ENCODE results near the gene ITPRID1.
"Not testable (repeated sequence)": the region's sequence is repeated elsewhere in the genome, so short reads cannot be mapped to it uniquely, and the experiment has no call there.

Gene ITPRID1

DNA sequence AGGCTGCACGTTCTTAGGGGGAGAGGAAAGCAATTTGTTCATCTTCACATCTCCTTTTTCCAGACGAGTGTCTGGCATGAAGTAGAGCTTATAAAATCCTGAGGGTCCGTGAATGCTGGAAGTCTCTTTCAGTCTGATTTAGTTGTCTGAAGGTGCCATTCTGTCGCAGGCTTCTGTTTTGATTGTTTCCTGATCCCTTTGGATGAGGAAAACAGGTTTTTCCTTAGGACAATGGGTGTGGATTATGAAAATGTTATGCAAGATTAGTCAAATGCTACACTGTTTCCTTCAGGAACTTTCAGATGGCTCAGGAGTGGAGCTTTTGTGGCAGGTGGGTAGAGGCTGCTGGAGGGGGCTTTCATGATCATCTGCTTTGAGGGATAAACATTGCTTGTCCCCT, at the start of gene ITPRID1:
TSS of gene ITPRID1 (plus strand) at position 301 of the 400 bp plus-strand sequence. CDS start 38,935 bp downstream, outside the sequence.
- no peak within 1 kb of the TSS for H3K9ac ChIP-seq (ENCODE audit: low read length)
- H3K9me3 ChIP-seq (ENCODE audit: insufficient read depth, low read length), result no peaks in the 10 kb centered on the region
- H2AFZ ChIP-seq (ENCODE audit: low read depth, low read length), result no peak within 1 kb of the TSS
- H3K27ac ChIP-seq (ENCODE audit: low read length), result no peak within 1 kb of the TSS
- TF ChIP-seq, protein P1, sequence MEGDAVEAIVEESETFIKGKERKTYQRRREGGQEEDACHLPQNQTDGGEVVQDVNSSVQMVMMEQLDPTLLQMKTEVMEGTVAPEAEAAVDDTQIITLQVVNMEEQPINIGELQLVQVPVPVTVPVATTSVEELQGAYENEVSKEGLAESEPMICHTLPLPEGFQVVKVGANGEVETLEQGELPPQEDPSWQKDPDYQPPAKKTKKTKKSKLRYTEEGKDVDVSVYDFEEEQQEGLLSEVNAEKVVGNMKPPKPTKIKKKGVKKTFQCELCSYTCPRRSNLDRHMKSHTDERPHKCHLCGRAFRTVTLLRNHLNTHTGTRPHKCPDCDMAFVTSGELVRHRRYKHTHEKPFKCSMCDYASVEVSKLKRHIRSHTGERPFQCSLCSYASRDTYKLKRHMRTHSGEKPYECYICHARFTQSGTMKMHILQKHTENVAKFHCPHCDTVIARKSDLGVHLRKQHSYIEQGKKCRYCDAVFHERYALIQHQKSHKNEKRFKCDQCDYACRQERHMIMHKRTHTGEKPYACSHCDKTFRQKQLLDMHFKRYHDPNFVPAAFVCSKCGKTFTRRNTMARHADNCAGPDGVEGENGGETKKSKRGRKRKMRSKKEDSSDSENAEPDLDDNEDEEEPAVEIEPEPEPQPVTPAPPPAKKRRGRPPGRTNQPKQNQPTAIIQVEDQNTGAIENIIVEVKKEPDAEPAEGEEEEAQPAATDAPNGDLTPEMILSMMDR (IDR thresholded peaks at IDR 0.05; ENCODE audit: low read depth, low read length), result no peak
- no peak for TF ChIP-seq EZH2phosphoT487 (IDR thresholded peaks at IDR 0.05; ENCODE audit: low read depth)
- no peaks in the 10 kb centered on the region for H3K4me1 ChIP-seq (ENCODE audit: low read length)
- no peaks in the 10 kb centered on the region for H4K20me1 ChIP-seq (ENCODE audit: insufficient read depth, low read length)
- no peaks in the 10 kb centered on the region for H3K79me2 ChIP-seq (ENCODE audit: low read length)
- no peaks in the 10 kb centered on the region for H3K36me3 ChIP-seq (replicated peaks; ENCODE audit: low read depth, low read length)
- H3K4me3 ChIP-seq (ENCODE audit: low read length), result no peak within 1 kb of the TSS
- H3K27me3 ChIP-seq (ENCODE audit: low read depth, low read length), result no peaks in the 10 kb centered on the region
- no peak within 1 kb of the TSS for H3K4me2 ChIP-seq (ENCODE audit: low read length)

DNA sequence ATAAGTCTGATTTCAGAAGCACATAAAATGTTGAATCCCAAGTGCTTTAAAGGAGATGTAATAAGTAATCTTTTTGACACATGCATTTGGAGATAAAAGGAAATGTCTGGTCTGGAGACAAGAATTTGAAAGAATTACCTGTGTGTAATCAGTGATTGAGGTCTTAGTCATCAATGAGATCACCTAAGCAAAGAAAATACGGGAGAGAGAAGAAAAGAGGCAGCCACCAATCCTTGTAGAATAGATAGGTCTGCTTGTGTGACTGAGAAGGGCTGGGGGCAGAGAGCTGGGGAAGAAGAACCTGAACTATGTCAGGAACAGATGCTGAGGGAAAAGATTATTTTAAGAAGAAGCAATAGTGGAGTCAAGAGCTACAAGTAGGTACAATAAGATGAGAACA, 49.3 kb upstream of the ITPRID1 start:
- H3K9me3 ChIP-seq (ENCODE audit: insufficient read depth, low read length), result no peaks in the 10 kb centered on the region
- no peak overlapping the region for H3K9ac ChIP-seq (ENCODE audit: low read length)
- H3K4me2 ChIP-seq (ENCODE audit: low read length), result no peak overlapping the region
- H3K4me3 ChIP-seq (ENCODE audit: low read length), result no peak overlapping the region
- H4K20me1 ChIP-seq (ENCODE audit: insufficient read depth, low read length), result no peaks in the 10 kb centered on the region
- no peak overlapping the region for H3K27ac ChIP-seq (ENCODE audit: low read length)
- no peaks in the 10 kb centered on the region for H3K4me1 ChIP-seq (ENCODE audit: low read length)
- H2AFZ ChIP-seq (ENCODE audit: low read depth, low read length), result no peak overlapping the region
- TF ChIP-seq, protein P1 (IDR thresholded peaks at IDR 0.05; ENCODE audit: low read depth, low read length), result no peak
- no peak for TF ChIP-seq EZH2phosphoT487 (IDR thresholded peaks at IDR 0.05; ENCODE audit: low read depth)
- H3K79me2 ChIP-seq (ENCODE audit: low read length), result no peaks in the 10 kb centered on the region
- H3K27me3 ChIP-seq (ENCODE audit: low read depth, low read length), result 0 out of 2 replicates have a peak, but pooled peaks cover 9% of the 10 kb centered on the region
- H3K36me3 ChIP-seq (replicated peaks; ENCODE audit: low read depth, low read length), result no peaks in the 10 kb centered on the region

DNA sequence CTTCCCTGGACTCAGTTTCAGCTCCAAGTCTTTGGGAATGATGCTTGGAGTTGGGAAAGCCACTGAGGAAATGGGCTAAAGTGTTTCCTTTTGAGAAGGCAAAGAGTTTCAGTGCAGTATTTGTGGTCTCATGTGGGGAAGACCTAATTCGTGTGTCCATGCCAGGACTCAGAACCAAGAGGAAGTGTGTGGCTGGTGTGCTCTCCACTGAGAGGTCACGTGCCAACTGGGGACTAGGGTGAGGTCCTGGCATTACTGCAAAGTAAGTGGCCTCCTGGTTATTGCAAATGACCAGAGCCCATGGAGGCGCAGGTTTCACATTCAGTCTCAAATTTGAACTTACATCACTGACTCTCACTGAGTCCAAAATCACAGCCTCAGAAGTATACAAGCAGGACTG, 48.6 kb upstream of the ITPRID1 start:
- H2AFZ ChIP-seq (ENCODE audit: low read depth, low read length), result no peak overlapping the region
- TF ChIP-seq EZH2phosphoT487 (IDR thresholded peaks at IDR 0.05; ENCODE audit: low read depth), result no peak
- TF ChIP-seq, protein P1 (IDR thresholded peaks at IDR 0.05; ENCODE audit: low read depth, low read length), result no peak
- H3K9ac ChIP-seq (ENCODE audit: low read length), result no peak overlapping the region
- no peak overlapping the region for H3K27ac ChIP-seq (ENCODE audit: low read length)
- no peaks in the 10 kb centered on the region for H3K79me2 ChIP-seq (ENCODE audit: low read length)
- no peaks in the 10 kb centered on the region for H3K4me1 ChIP-seq (ENCODE audit: low read length)
- no peaks in the 10 kb centered on the region for H4K20me1 ChIP-seq (ENCODE audit: insufficient read depth, low read length)
- no peak overlapping the region for H3K4me3 ChIP-seq (ENCODE audit: low read length)
- H3K9me3 ChIP-seq (ENCODE audit: insufficient read depth, low read length), result no peaks in the 10 kb centered on the region
- 0 out of 2 replicates have a peak, but pooled peaks cover 9% of the 10 kb centered on the region for H3K27me3 ChIP-seq (ENCODE audit: low read depth, low read length)
- no peak overlapping the region for H3K4me2 ChIP-seq (ENCODE audit: low read length)
- no peaks in the 10 kb centered on the region for H3K36me3 ChIP-seq (replicated peaks; ENCODE audit: low read depth, low read length)

- H3K4me1 ChIP-seq (ENCODE audit: low read length), result no peaks in the 10 kb centered on the region
- 0 out of 2 replicates have a peak, but pooled peaks cover 9% of the 10 kb centered on the region for H3K27me3 ChIP-seq (ENCODE audit: low read depth, low read length)
- no peaks in the 10 kb centered on the region for H3K79me2 ChIP-seq (ENCODE audit: low read length)
- H4K20me1 ChIP-seq (ENCODE audit: insufficient read depth, low read length), result no peaks in the 10 kb centered on the region
- no peaks in the 10 kb centered on the region for H3K36me3 ChIP-seq (replicated peaks; ENCODE audit: low read depth, low read length)
- H3K4me2 ChIP-seq (ENCODE audit: low read length), result no peak overlapping the region
- H3K9me3 ChIP-seq (ENCODE audit: insufficient read depth, low read length), result no peaks in the 10 kb centered on the region
- H3K4me3 ChIP-seq (ENCODE audit: low read length), result no peak overlapping the region
- no peak overlapping the region for H2AFZ ChIP-seq (ENCODE audit: low read depth, low read length)
- no peak for TF ChIP-seq EZH2phosphoT487 (IDR thresholded peaks at IDR 0.05; ENCODE audit: low read depth)
- TF ChIP-seq, protein P1 (IDR thresholded peaks at IDR 0.05; ENCODE audit: low read depth, low read length), result no peak
- no peak overlapping the region for H3K9ac ChIP-seq (ENCODE audit: low read length)
- H3K27ac ChIP-seq (ENCODE audit: low read length), result no peak overlapping the region
Measured at GRCh38 chr7:31466036-31466435, 47.9 kb upstream of the ITPRID1 start.

DNA sequence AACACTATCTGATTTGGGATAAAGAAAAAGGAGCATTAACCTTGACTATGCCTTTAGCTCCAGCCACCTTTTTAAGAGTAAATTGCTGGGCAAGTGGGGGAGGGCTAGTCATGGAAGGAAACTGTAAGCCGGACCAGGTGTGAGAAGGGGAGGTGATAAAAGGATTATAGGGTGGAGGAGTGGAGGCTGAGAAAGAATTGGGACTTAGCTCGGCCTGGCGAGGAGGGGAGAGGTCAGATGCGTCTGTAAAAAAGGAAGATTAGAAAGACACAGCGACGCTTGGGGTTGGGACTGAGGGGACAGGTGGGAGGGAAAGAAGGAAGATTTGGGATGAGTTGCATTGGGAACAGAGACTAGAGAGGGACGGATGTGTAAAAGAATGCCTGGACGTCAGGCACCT, 43.0 kb upstream of the ITPRID1 start:
- not testable (repeated sequence) for H2AFZ ChIP-seq (ENCODE audit: low read depth, low read length); H3K4me1 ChIP-seq (ENCODE audit: low read length); H3K4me2 ChIP-seq (ENCODE audit: low read length); H3K36me3 ChIP-seq (replicated peaks; ENCODE audit: low read depth, low read length); H3K9ac ChIP-seq (ENCODE audit: low read length); H3K9me3 ChIP-seq (ENCODE audit: insufficient read depth, low read length); H4K20me1 ChIP-seq (ENCODE audit: insufficient read depth, low read length); H3K79me2 ChIP-seq (ENCODE audit: low read length); H3K4me3 ChIP-seq (ENCODE audit: low read length); H3K27ac ChIP-seq (ENCODE audit: low read length); H3K27me3 ChIP-seq (ENCODE audit: low read depth, low read length)

Data from OCI-LY3 (cell line).